Kidney glomerular epithelial cell (primary cell): ENCODE measurements around the gene OR52B2.
"Not testable (repeated sequence)": the region's sequence is repeated elsewhere in the genome, so short reads cannot be mapped to it uniquely, and the experiment has no call there.

Source experiments
- DNase-seq: peaks from one replicate; lab custom pipeline; 2025; lab: John Stamatoyannopoulos, UW

The OR52B2 gene

DNA sequence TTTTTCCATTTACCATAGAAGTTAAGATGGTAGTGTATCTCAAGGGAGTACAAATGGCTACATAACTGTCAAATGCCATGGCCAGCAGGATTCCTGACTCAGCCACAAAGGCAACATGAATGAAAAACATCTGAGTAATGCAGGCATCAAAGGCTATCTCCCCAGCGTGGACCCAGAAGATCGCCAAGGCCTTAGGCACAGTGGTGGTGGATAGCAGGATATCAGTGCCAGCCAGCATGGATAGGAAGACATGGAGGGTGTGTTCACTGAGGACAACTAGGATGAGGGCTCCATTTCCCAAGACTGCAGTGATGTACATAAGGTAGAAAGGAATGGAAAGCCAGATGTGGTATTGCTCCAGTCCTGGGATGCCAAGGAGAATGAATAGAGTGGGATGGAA lies 18.0 kb downstream of the OR52B2 start:
- no peak for DNase-seq

DNA sequence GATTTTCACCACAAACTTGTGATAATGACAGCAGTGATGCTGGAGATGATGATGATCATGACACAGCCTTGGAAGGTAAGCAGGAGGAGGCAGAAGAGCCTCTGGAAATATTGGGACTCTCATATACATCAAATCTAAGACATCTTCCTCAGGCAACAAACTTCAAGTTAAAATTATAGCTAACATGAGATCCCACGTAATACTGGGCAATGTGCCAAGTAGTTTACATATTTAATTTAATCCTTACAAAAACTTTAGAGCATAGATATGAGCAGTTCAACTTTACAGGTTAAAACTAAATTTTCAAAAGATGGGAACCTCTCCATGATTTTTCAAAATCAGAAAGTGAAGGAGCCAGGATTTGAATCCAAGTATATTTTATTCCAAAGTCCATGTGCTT lies 19.0 kb downstream of the OR52B2 start:
- no peak for DNase-seq

DNA sequence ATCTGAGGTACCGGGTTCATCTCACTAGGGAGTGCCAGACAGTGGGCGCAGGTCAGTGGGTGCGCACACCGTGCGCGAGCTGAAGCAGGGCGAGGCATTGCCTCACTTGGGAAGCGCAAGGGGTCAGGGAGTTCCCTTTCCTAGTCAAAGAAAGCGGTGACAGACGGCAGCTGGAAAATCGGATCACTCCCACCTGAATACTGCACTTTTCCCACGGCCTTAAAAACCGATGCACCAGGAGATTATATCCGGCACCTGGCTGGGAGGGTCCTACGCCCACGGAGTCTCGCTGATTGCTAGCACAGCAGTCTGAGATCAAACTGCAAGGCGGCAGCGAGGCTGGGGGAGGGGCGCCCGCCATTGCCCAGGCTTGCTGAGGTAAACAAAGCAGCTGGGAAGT lies 26.4 kb downstream of the OR52B2 start:
- not testable (repeated sequence) for DNase-seq

DNA sequence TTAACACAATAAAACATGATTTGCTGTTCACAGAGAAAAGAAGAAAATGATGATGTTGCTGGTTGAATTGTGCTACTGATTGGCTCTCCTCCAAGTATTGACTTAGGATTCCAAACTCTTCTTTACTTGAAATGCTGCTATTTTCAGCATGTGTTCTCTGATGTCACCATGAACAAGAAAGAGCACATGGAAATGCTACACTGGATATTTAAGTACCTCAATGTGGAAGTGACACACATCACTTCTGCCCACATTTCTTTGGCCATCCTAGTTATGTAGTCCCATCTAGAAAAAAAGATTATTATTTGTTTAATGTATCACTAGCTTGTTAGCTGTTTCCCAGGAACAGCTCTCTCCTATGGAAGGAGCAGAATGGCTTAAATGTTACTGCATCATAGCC lies 27.2 kb downstream of the OR52B2 start:
- DNase-seq: no peak

DNA sequence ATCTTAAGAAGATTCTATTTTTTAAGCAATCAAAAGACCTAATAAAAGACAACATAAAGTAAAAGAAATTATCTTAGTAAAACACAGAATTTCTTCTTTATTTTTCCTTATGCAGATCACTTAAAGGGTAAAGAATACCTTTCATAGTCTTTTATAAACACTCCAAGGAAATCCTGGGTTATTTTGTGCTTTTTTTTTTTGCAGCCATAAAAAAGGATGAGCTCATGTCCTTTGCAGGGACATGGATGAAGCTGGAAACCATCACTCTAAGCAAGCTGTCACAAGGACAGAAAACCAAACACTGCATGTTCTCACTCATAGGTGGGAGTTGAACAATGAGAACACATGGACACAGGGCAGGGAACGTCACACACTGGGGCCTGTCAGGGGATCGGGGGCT lies 34.2 kb downstream of the OR52B2 start:
- not testable (repeated sequence) for DNase-seq

DNA sequence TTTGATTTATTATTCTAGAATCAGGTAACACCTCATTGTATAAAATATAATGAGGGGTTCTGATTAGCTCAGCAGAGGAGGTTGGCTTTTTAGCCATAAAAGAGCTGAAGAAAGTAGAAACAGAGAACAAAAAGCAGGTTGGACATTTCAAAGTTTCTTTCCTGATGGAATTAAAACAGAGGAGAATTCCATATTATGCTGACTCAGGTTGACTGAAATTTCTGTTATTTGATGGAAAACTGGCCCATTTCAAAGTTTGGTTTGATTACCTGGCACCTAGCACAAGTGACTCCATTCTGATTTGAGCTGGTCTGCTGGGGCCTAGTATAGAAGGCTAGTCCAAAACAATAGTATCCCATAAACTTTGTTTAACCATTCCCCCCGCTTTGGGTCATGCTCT lies 37.7 kb downstream of the OR52B2 start:
- no peak for DNase-seq

DNA sequence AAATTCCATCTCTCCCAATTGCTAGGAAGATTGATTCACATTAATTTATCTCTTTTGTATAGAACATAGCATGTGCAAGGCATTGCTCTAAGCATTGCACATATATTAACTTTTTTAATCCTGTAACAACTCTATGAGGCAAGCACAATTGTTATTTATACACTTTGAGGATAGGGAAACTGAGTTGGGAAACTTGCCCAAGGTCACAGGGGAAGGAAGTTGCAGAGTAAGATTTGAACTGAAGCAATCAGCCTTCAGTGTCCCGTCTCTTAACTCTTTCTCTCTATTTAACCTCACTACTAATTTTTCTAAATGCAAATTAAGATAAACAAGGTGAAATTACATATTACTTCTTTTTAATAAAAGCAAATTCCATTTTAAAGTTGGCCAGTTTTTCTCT lies 40.5 kb downstream of the OR52B2 start:
- no peak for DNase-seq

DNA sequence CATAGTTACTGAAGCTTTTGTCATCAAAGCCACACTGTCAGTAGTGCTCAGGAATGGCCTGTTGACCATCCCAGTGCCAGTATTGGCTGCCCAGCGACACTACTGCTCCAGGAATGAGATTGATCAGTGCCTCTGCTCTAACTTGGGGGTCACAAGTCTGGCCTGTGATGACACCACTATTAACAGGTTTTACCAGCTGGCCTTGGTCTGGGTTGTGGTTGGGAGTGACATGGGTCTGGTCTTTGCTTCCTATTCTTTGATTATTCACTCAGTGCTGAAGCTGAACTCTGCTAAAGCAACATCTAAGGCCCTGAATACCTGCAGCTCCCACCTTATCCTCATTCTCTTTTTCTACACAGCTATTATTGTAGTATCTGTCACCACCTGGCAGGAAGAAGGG lies 41.1 kb downstream of the OR52B2 start:
- no peak for DNase-seq

DNA sequence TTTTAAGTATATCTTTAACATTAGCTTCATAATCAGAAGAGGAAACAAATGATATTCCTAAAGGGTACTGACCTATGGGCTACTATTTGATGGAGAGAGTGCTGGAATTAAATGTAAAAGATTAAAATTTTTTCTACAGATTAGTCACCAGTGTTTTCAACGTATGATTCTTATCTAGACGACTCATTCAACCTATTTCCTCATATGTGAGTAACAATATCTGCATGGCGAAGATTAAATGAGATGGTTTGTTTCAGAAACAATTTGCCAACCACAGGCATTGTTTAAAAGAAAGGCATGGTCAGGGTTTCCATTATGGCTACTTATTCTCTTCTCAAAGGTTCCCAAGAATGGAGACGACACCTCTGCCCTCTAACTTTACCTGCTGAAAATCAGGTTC lies 42.2 kb downstream of the OR52B2 start:
- DNase-seq: no peak

DNA sequence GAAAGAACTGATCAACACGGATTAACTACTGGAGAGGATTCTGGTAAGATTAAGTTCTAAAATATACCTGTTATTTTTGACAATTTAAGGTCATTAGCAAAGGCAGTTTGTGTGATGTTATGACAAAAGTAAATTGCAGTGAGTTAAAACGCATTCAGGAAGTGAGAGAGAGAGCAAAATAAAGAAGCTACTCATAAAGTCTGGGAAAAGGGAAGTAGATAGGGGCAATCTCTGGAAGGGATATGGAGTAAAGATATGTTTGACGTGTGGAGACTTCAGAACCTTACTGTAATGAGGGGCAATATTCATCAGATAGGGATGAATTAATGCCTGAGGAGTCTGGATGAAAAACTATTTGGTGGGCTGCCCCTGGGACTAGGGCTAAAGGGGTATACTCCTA lies 45.9 kb downstream of the OR52B2 start:
- DNase-seq: no peak
